A549 (cell line): ENCODE data around the gene DBNDD1. TPM values are rescaled to one million over a fixed set of nuclear protein-coding genes. Genes with fewer than 3 reads are reported as not detected.
A peak's percentile ranks its signal among the peaks of the same experiment; 100 is the strongest.

Source experiments
- ATAC-seq, 2 experiments: fragments of 200-7000 bp in 1 of 2; fragments of >200 bp in 1 of 2; cut with Nextera tagmentation in 1 of 2; cut with Tn5 transposase in 1 of 2; 3 replicates each; pipeline versions ENCODE4 v1.8.0 to v1.9.1; 2018 to 2020; ENCODE audit warnings: mild to moderate bottlenecking in 1 of 2, moderate library complexity in 1 of 2
- CTCF ChIA-PET: fragments of 300-600 bp; sonication (Branson Sonifier 250); formaldehyde crosslinking; extraction: SDS; loops from one replicate; lab custom pipeline; 2021; ENCODE audit warnings: antibody characterized with exemption, inconsistent platforms; lab: Yijun Ruan, JAX
- POLR2A ChIA-PET: fragments of 350-600 bp; formaldehyde crosslinking; extraction: SDS; loops from one replicate; lab custom pipeline; 2021; ENCODE audit warnings: antibody characterized with exemption, inconsistent platforms; lab: Yijun Ruan, JAX
- DNase-seq, 2 experiments: peaks; one replicate each; pipeline versions ENCODE4 v3.0.0 to v3.0.0-alpha.2; 2011 to 2016; ENCODE audit warnings: low read depth in 1 of 2, low spot score in 1 of 2
- FAIRE-seq: peaks from 2 replicates; lab custom pipeline; 2011; peaks lifted over from hg19 to GRCh38; lab: Jason Lieb, UNC
- H3K27ac ChIP-seq, 2 experiments: fragments of >200 bp; sonication (Bioruptor Twin); formaldehyde crosslinking; 3 replicates each; pipeline ENCODE4 v1.5.1; 2016 to 2017
- H3K4me1 ChIP-seq: fragments of >200 bp; sonication (Bioruptor Twin); formaldehyde crosslinking; 3 replicates; pipeline ENCODE4 v1.6.1; 2016
- H3K4me2 ChIP-seq: fragments of >200 bp; sonication (Bioruptor Twin); formaldehyde crosslinking; 3 replicates; pipeline ENCODE4 v1.6.1; 2016
- H3K4me3 ChIP-seq: fragments of >200 bp; sonication (Bioruptor Twin); formaldehyde crosslinking; 3 replicates; pipeline ENCODE4 v1.5.1; 2016
- H3K9me3 ChIP-seq: fragments of >200 bp; sonication (Bioruptor Twin); formaldehyde crosslinking; 3 replicates; pipeline ENCODE4 v1.6.1; 2016
- BCL3 ChIP-seq: fragments of >200 bp; sonication (Bioruptor Twin); formaldehyde crosslinking; IDR thresholded peaks from 3 replicates; pipeline ENCODE4 v1.6.1; 2016
- CBX2 ChIP-seq: fragments of 200-600 bp; sonication (generic); IDR thresholded peaks from 2 replicates; pipeline ENCODE4 v1.6.1; 2016; ENCODE audit warnings: low read depth, mild to moderate bottlenecking, borderline replicate concordance
- CBX8 ChIP-seq: fragments of 200-600 bp; sonication (generic); IDR thresholded peaks from 2 replicates; pipeline ENCODE4 v1.6.1; 2016
- CHD4 ChIP-seq: fragments of 200-600 bp; sonication (generic); IDR thresholded peaks from 2 replicates; pipeline ENCODE4 v1.6.1; 2016; ENCODE audit warnings: antibody characterized with exemption, mild to moderate bottlenecking, borderline replicate concordance
- EHF ChIP-seq: fragments of 250-450 bp; sonication (Bioruptor Pico); IDR thresholded peaks from 2 replicates; pipeline ENCODE4 v1.5.0; 2020; ENCODE audit warnings: mild to moderate bottlenecking
- FOSL2 ChIP-seq, 2 experiments: fragments of 450-650 bp in 1 of 2; fragments of >200 bp in 1 of 2; sonication (Bioruptor Twin) in 1 of 2; formaldehyde crosslinking; IDR thresholded peaks; 2 replicates each; pipeline versions ENCODE4 v1.5.0 to v1.6.1; 2016 to 2020; ENCODE audit warnings: mild to moderate bottlenecking in 1 of 2, moderate library complexity in 1 of 2
- FOXS1 ChIP-seq: fragments of 250-450 bp; sonication (Bioruptor Pico); IDR thresholded peaks from 2 replicates; pipeline ENCODE4 v1.5.0; 2020; ENCODE audit warnings: mild to moderate bottlenecking, moderate library complexity
- HEYL ChIP-seq: fragments of 250-450 bp; sonication (Bioruptor Pico); IDR thresholded peaks from 2 replicates; pipeline ENCODE4 v1.8.0; 2021; ENCODE audit warnings: mild to moderate bottlenecking, moderate library complexity
- HOXA7 ChIP-seq: fragments of 250-450 bp; sonication (Bioruptor Pico); IDR thresholded peaks from 2 replicates; pipeline ENCODE4 v1.5.0; 2020; ENCODE audit warnings: mild to moderate bottlenecking, moderate library complexity
- HOXB5 ChIP-seq: fragments of 250-450 bp; sonication (Bioruptor Pico); IDR thresholded peaks from 2 replicates; pipeline ENCODE4 v1.5.0; 2020; ENCODE audit warnings: mild to moderate bottlenecking, moderate library complexity
- JUN ChIP-seq, 2 experiments: fragments of >200 bp; sonication (Bioruptor Twin); formaldehyde crosslinking; IDR thresholded peaks; 2 replicates in 1 of 2; 3 replicates in 1 of 2; pipeline ENCODE4 v1.6.1; 2016 to 2017
- JUNB ChIP-seq: fragments of >200 bp; sonication (Bioruptor Twin); formaldehyde crosslinking; IDR thresholded peaks from 2 replicates; pipeline ENCODE4 v1.6.1; 2016
- KDM5A ChIP-seq: fragments of 200-600 bp; sonication (generic); IDR thresholded peaks from 2 replicates; pipeline ENCODE4 v1.6.1; 2016; ENCODE audit warnings: antibody characterized with exemption, mild to moderate bottlenecking
- MAFK ChIP-seq: fragments of 450-650 bp; IDR thresholded peaks from 2 replicates; pipeline ENCODE4 v1.6.1; 2014; ENCODE audit not compliant: partially characterized antibody
- MAX ChIP-seq: IDR thresholded peaks from 2 replicates; pipeline ENCODE4 v1.6.1; 2012
- NFE2L2 ChIP-seq: fragments of 150-350 bp; conservative IDR thresholded peaks from 2 replicates; pipeline ENCODE4 v1.6.1; 2014; ENCODE audit warnings: low read length
- POLR2A ChIP-seq: IDR thresholded peaks from 2 replicates; pipeline ENCODE4 v1.6.1; 2012; ENCODE audit warnings: mild to moderate bottlenecking, low read length
- RCOR1 ChIP-seq: fragments of 150-350 bp; IDR thresholded peaks from 2 replicates; pipeline ENCODE4 v1.6.1; 2014; ENCODE audit warnings: antibody characterized with exemption, low read length, low read depth
- SREBF2 ChIP-seq: fragments of 450-650 bp; IDR thresholded peaks from 2 replicates; pipeline ENCODE4 v1.6.1; 2014; ENCODE audit warnings: mild to moderate bottlenecking, moderate library complexity
- USF2 ChIP-seq: fragments of 450-650 bp; IDR thresholded peaks from 2 replicates; pipeline ENCODE4 v1.6.1; 2014; ENCODE audit warnings: antibody characterized with exemption
- ZC3H11A ChIP-seq: fragments of 450-650 bp; IDR thresholded peaks from 2 replicates; pipeline ENCODE4 v1.6.1; 2014; ENCODE audit warnings: antibody characterized with exemption, mild to moderate bottlenecking
- WGBS: methylation state at CpG from one replicate; pipeline ENCODE4 v1.1.6; 2017; ENCODE audit errors: missing lambda C conversion rate; 5-methylcytosine and 5-hydroxymethylcytosine counted together
- polyA plus RNA-seq, 4 experiments: library from polyadenylated mRNA; depleted of rRNA in 3 of 4; stranded (reverse); fragments of >200 nt; fragmentation: RNase III in 1 of 4; extraction: RNeasy Plus Mini Kit Qiagen cat#74134 plus additional on column Dnase treatment in 1 of 4; gene quantifications; 2 replicates in 3 of 4; 3 replicates in 1 of 4; pipeline ENCODE4 v1.2.3, GENCODE V29; 2011 to 2017
- TF ChIP-seq, protein P1 (sequence below): fragments of 200-600 bp; sonication (generic); IDR thresholded peaks from 2 replicates; pipeline ENCODE4 v1.6.1; 2016; ENCODE audit warnings: antibody characterized with exemption, mild to moderate bottlenecking, moderate library complexity

Gene DBNDD1
- polyA plus RNA-seq, 2 of the 4 experiments (the other 2 are of a cell fraction), result 23.0 to 43.8 TPM

GRCh38 chr16:89958068-89958467 lies 61.2 kb downstream of the DBNDD1 start:
- DNase-seq, result peak; percentile 58 to 66
- TF ChIP-seq, protein P1, sequence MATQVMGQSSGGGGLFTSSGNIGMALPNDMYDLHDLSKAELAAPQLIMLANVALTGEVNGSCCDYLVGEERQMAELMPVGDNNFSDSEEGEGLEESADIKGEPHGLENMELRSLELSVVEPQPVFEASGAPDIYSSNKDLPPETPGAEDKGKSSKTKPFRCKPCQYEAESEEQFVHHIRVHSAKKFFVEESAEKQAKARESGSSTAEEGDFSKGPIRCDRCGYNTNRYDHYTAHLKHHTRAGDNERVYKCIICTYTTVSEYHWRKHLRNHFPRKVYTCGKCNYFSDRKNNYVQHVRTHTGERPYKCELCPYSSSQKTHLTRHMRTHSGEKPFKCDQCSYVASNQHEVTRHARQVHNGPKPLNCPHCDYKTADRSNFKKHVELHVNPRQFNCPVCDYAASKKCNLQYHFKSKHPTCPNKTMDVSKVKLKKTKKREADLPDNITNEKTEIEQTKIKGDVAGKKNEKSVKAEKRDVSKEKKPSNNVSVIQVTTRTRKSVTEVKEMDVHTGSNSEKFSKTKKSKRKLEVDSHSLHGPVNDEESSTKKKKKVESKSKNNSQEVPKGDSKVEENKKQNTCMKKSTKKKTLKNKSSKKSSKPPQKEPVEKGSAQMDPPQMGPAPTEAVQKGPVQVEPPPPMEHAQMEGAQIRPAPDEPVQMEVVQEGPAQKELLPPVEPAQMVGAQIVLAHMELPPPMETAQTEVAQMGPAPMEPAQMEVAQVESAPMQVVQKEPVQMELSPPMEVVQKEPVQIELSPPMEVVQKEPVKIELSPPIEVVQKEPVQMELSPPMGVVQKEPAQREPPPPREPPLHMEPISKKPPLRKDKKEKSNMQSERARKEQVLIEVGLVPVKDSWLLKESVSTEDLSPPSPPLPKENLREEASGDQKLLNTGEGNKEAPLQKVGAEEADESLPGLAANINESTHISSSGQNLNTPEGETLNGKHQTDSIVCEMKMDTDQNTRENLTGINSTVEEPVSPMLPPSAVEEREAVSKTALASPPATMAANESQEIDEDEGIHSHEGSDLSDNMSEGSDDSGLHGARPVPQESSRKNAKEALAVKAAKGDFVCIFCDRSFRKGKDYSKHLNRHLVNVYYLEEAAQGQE, result no peak
- TF ChIP-seq BCL3 (no peak), USF2 (peak; percentile 87), ZC3H11A (no peak)
- POLR2A ChIA-PET, result no interaction called here
- no peak for FAIRE-seq
- Histone ChIP-seq H3K4me1 (no peaks in the 10 kb centered on the region), H3K27ac (no peak overlapping the region), H3K9me3 (no peaks in the 10 kb centered on the region), H3K4me2 (no peak overlapping the region), H3K4me3 (no peak overlapping the region)
- peak; percentile 44 to 94; a peak in 3 of 6 replicates for ATAC-seq
- 82% methylated on average over 5 of the region's 7 CpGs for WGBS
- CTCF ChIA-PET, result interaction anchor here (0.6 to 2.1 kb wide), 3 partner anchors 8 to 97 kb away, joined by 3 to 7 read pairs (median 4); no protein-coding TSS in a partner anchor

DNA sequence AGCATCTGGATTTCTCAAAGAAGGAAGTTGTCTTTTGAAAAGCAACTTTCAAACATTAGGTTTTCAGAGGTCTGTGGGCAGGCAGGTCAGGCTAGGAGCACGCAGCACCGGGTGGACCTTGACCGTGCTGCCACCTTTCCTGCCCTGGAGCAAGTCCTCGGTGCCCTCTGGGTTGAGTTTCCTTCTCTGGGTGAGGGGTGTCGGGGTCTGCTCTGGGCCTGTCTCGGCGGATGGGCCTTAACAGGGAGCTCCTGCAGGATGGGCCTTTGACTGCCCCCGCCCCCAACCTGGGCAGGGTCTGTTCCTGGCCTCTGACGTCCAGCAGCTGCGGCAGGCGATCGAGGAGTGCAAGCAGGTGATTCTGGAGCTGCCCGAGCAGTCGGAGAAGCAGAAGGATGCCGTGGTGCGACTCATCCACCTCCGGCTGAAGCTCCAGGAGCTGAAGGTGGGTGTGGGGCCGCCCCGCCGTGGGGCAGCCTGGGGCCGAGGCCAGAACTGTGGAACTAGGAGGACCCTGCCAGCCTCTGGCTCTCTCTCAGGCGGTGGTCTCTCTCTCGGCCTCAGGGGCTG lies 62.0 kb downstream of the DBNDD1 start:
- no peak for TF ChIP-seq FOSL2 (IDR thresholded peaks at IDR 0.05)
- no peak for TF ChIP-seq FOSL2 (CRISPR knock-in tag; IDR thresholded peaks at IDR 0.05)
- no peak for TF ChIP-seq RCOR1
- no peak for TF ChIP-seq MAFK
- no peak for TF ChIP-seq HEYL (CRISPR knock-in tag)
- TF ChIP-seq MAX, result no peak
- no peak for TF ChIP-seq JUNB
- TF ChIP-seq EHF (CRISPR knock-in tag), result no peak
- TF ChIP-seq SREBF2, result no peak
- no peak for TF ChIP-seq FOXS1 (CRISPR knock-in tag)
- no peak for TF ChIP-seq CHD4
- TF ChIP-seq ZC3H11A, result no peak
- no peak for TF ChIP-seq CBX2
- TF ChIP-seq CBX8, result no peak
- TF ChIP-seq HOXB5, result no peak
- no peak for TF ChIP-seq HOXA7 (CRISPR knock-in tag)
- TF ChIP-seq JUN (IDR thresholded peaks at IDR 0.05), result no peak
- TF ChIP-seq KDM5A, result no peak
- no peak for TF ChIP-seq POLR2A
- no peak for TF ChIP-seq NFE2L2
- Histone ChIP-seq H3K9me3 (no peaks in the 10 kb centered on the region), H3K27ac (no peak overlapping the region), H3K4me2 (no peak overlapping the region), H3K4me3 (no peak overlapping the region), H3K4me1 (no peaks in the 10 kb centered on the region)
- ChIA-PET CTCF (interaction anchor here (1.3 to 2.1 kb wide), 2 partner anchors 9 to 96 kb away, joined by 3 to 7 read pairs; no protein-coding TSS in a partner anchor), POLR2A (no interaction called here)
- ATAC-seq (no peak), FAIRE-seq (no peak), DNase-seq (no peak)
- 86% methylated on average over 20 of the region's 23 CpGs for WGBS
